Activated CD4-positive, alpha-beta T cell treated with anti-CD3 and anti-CD28 coated beads for 48 hours (primary cell): Measurements from ENCODE around the gene POC1A.

ENCODE experiments used
- DNase-seq: peaks from one replicate; pipeline ENCODE4 v3.0.0-alpha.2; 2020

Gene POC1A

GRCh38 chr3:52126036-52126435 lies 28.2 kb downstream of the POC1A start:
- DNase-seq = no peak

GRCh38 chr3:52124766-52125165 lies 29.5 kb downstream of the POC1A start:
- DNase-seq = no peak

- DNase-seq = no peak
Observed at GRCh38 chr3:52124126-52124525, 30.1 kb downstream of the POC1A start.

- DNase-seq = peak; percentile 80
Observed at GRCh38 chr3:52123106-52123725, 31.0 kb downstream of the POC1A start.

GRCh38 chr3:52122491-52122890 lies 31.7 kb downstream of the POC1A start:
- DNase-seq = no peak

- no peak for DNase-seq
Observed at GRCh38 chr3:52121813-52122212, 32.4 kb downstream of the POC1A start.

GRCh38 chr3:52121464-52121805 lies 32.8 kb downstream of the POC1A start:
- DNase-seq = no peak

- DNase-seq = no peak
Observed at GRCh38 chr3:52120556-52121463, 33.4 kb downstream of the POC1A start.

- no peak for DNase-seq
Observed at GRCh38 chr3:52119826-52120225, 34.4 kb downstream of the POC1A start.

- DNase-seq = no peak
Observed at GRCh38 chr3:52119099-52119498, 35.1 kb downstream of the POC1A start.

- DNase-seq = no peak
Observed at GRCh38 chr3:52118156-52118875, 35.9 kb downstream of the POC1A start.

GRCh38 chr3:52117537-52117936 lies 36.7 kb downstream of the POC1A start:
- no peak for DNase-seq

GRCh38 chr3:52112056-52112455 lies 42.2 kb downstream of the POC1A start:
- DNase-seq = no peak

- DNase-seq = no peak
Observed at GRCh38 chr3:52110502-52110901, 43.7 kb downstream of the POC1A start.

- no peak for DNase-seq
Observed at GRCh38 chr3:52109611-52110301, 44.5 kb downstream of the POC1A start.

GRCh38 chr3:52108302-52109232 lies 45.7 kb downstream of the POC1A start:
- DNase-seq = no peak

- no peak for DNase-seq
Observed at GRCh38 chr3:52106951-52107611, 47.1 kb downstream of the POC1A start.

GRCh38 chr3:52104684-52105640 lies 49.3 kb downstream of the POC1A start:
- DNase-seq = no peak

GRCh38 chr3:52102934-52103333 lies 51.3 kb downstream of the POC1A start:
- no peak for DNase-seq

- DNase-seq = no peak
Observed at GRCh38 chr3:52099001-52099401, 55.2 kb downstream of the POC1A start.
